Fibroblast of skin of left biceps (primary cell): ENCODE data around the gene FNTB.
"Not testable (repeated sequence)": the region's sequence is repeated elsewhere in the genome, so short reads cannot be mapped to it uniquely, and the experiment has no call there.

ENCODE experiments used
- DNase-seq, 2 experiments: peaks; one replicate each; pipeline ENCODE4 v3.0.0-alpha.2; 2013; ENCODE audit warnings: low read depth in 2 of 2

The FNTB gene

GRCh38 chr14:65015391-65015790 lies 28.7 kb downstream of the FNTB start:
- no peak for DNase-seq

GRCh38 chr14:65016471-65016870 lies 29.8 kb downstream of the FNTB start:
- no peak for DNase-seq

DNA sequence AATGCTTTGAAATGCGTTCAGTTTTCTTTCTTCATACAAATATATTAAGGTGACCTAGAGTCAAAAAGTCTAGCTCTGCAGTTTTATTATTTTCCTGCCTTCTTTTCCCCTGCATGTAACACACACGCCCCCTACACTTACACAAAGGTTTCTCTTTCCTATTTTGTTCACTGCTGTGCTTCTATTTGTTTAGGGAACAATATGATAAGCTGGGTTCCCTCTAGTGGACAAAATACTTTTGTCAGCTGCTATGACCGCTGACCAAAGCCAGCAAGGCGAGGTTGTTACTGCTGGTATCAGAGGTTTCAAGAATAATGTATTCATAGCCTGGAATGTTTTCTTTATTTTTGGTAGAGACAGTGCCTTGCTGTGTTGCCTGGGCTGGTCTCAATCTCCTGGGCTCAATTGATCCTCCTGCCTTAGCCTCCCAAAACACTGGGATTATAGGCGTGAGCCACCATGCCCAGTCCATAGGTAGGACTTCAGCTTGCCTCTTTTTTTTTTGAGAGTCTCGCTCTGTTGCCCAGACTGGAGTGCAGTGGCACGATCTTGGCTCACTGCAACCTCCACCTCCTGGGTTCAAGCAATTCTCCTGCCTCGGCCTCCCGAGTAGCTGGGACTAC lies 33.4 kb downstream of the FNTB start:
- peak; percentile 19 to 29 for DNase-seq

DNA sequence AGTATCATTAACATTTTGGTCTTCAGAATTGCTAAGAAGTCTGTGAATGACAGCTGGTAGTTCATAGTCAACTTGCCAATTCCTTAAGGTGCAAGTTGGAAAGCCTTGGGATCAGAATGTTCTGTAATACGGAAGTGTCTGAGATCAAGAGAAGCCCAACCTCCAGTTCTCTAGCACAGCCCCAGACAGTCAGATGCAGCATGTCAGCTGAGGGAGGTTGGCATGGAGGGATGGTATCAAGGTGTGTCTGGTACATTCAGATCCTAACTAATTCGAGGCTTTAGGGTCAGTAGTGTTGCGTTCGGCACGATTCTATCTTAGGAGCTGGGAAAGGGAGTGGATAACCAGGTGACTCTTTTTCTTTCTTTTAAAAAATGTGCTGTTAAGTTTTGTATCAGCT lies 38.3 kb downstream of the FNTB start:
- no peak for DNase-seq

DNA sequence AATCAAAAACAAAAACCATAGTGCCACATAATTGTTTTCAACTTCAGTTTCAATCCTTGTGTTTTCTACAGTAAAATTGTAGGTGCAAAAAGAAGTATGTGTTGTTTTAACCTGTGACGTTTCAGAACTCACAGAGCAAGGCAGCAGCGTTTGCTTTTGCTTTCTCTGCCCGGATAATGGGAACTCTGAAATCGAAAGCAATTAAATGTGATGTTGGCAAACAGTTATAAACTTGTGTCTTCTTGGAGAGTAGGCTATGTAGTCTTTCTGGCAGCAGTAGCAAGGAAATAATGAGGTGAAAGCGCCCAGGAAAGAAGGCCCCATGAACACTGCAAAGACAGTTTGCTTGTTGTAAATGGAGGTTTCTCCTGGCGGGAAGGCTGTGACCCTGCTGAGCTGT lies 39.1 kb downstream of the FNTB start:
- DNase-seq = no peak

- no peak for DNase-seq
Measured at GRCh38 chr14:65026526-65026925, 39.8 kb downstream of the FNTB start.

GRCh38 chr14:65027127-65027799 lies 40.6 kb downstream of the FNTB start:
- no peak for DNase-seq

DNA sequence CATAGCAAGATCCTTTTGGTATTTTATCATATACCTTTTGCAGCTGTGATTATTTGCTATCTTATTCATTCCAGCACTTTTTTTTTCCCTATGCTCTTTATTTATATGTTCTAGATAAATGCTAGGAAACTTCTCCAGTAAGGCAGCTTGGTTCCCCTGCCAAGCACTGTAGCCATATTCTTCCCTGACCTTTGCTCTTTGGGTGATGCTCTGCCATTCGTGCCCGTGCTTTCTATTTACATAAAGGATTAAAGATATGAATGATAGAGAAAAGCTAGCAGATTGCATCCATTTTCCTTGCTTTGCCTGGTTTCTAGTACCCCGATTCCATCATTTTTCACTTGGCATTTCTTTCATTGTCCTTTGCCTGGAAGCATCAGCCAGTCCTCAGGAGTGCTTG lies 42.2 kb downstream of the FNTB start:
- no peak for DNase-seq

DNA sequence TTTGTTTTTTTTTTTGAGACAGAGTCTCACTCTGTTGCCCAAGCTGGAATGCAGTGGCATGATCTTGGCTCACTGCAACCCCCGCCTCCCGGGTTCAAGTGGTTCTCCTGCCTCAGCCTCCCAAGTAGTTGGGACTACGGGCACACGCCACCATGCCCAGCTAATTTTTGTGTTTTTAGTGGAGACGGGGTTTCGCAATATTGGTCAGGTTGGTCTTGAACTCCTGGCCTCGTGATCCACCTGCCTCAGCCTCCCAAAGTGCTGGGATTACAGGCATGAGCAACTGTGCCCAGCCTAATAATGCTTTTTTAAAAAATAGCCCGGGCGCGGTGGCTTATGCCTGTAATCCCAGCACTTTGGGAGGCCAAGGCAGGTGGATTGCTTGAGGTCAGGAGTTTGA lies 44.6 kb downstream of the FNTB start:
- DNase-seq = not testable (repeated sequence)

- no peak for DNase-seq
Measured at GRCh38 chr14:65032319-65032718, 45.6 kb downstream of the FNTB start.

DNA sequence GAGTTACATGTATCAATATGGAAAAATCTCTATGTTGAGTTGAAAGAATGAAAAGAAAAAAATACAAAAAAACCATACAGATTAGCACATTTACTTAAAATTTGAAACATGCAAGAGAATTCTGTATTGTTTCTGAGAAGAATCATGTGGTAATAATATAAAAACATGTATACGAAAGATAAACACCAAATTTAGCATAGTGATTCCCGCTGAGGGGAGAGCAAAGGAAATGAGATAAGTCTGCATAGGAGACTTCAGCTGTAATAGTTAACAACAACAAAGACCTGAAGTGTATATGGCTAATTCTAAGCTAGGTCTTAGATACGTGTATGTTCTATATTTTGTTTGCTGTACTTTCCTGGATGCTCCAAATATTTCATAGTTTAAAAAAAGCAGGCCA lies 46.5 kb downstream of the FNTB start:
- no peak for DNase-seq

DNA sequence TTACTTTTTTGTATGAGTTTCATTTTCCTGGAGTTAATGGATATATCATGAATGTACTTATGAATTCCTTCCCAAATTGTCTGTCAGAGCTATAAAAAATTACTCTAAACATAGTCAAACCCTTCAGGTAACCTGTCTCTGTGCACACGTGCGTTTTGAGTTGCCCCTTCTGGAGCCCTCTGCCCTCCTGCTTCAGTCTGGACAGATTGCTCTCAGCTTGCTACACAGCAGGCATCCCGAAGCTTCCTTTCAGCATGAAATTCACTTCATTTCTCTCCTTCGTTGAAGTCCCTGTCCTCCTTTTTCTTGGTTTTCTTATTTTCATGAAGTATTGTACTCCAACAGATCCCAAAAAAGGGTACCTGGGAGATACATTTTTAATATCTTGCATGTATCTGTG lies 47.3 kb downstream of the FNTB start:
- DNase-seq = no peak

DNA sequence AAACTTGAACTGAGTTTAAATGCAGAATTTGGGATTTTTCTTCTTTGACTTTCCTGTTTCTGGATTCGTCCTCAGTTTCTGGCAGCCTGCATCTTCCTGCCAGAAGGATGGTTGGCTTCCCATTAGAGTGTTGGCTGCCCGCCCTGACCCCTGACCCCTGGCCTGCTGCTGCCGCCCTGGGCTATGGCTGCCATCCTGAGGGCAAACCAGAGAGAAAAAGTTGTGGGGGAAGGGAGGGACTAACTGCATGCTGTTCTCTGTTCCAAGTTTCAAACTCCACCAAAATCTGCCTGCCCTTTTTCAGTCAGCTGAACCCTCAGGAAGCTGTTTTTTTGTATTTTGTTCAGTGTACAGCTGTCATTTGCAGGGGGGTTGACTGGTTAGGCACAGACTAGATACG lies 48.4 kb downstream of the FNTB start:
- no peak for DNase-seq

DNA sequence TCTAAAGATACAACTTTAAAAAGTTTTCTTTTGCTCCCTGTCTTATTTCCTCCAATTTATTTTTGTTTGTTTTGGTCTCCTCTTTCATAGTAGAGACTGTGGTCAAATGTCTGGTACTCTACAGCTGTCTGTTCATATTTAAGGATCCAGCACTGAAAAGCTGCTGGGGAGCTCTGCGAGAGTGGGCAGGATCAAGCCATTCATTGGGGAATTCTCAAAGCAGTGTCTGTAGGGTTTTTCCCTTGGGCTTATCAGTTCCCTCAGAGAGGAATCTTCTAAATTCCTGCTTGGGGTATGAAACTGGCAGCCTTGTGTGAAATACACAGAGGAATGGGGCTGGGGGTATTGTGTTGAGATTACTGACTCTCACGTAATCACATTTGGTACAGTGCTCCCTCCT lies 52.3 kb downstream of the FNTB start:
- no peak for DNase-seq

GRCh38 chr14:65040666-65041433 lies 54.2 kb downstream of the FNTB start:
- DNase-seq = no peak

GRCh38 chr14:65041434-65041915 lies 54.8 kb downstream of the FNTB start:
- DNase-seq = no peak

DNA sequence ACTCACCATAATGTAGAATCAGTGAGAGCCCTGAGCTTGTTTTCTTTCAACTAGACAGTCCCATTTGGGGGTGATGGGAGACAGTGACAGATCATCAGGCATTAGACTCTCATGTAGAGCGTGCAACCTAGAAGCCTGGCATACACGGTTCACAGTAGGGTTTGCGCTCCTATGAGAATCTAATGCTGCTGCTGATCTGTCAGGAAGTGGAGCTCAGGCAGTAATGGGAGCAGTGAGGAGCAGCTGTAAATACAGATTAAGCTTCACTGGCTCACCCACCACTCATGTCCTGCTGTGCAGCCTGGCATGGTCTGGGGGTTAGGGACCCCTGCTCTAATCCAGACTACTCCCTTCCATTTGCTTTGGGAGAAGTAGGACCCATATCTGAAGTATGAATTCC lies 55.6 kb downstream of the FNTB start:
- no peak for DNase-seq

- DNase-seq = no peak
Measured at GRCh38 chr14:65042731-65043372, 56.2 kb downstream of the FNTB start.

DNA sequence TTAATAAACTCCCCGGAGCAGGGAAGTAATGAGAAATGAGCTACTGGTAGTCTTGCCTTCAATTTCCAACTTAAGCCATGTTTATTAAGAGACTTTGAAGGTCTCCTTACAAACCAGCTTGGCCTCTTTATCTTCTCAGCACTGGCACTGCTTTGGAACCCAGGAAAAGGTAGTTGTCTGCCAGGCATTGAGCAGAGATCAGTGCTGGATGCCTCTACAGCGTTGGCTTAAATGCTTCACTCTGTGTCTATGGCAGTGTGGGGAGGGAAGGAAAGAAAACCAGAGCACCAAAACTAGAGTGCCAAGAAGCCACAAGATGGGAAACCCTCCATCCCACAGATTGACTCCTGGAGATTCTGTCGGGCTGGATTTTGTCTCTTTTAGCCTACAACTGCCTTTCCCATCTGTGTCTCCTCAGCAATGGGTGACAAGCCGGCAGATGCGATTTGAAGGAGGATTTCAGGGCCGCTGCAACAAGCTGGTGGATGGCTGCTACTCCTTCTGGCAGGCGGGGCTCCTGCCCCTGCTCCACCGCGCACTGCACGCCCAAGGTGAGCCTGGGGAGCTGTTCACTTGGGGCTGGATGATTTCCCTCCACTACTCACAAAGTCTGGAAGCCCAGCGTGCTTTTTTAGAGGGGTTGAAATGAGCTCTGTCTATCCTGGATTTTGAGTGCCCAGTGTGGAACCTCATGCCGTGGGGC lies 57.3 kb downstream of the FNTB start:
- DNase-seq = no peak

DNA sequence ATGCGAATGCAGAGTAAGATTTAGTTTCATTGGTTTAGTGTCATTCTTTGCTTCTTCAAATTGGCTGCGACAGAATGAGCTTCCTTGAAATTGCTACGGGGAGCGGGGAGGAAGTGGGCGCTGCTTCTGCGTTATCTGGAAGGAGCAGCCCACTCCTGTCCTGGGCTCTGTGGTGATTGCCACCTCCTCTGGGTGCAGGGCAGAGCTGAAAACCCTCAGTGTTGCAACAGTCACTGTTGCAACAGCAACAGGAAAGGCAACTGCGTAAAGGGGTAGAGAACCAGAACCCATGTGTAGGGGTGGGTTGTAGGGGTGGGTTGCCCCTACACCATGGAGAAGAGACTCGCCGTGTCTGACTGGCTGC lies 57.9 kb downstream of the FNTB start:
- DNase-seq = no peak

- DNase-seq = no peak
Measured at GRCh38 chr14:65045006-65045405, 58.3 kb downstream of the FNTB start.

DNA sequence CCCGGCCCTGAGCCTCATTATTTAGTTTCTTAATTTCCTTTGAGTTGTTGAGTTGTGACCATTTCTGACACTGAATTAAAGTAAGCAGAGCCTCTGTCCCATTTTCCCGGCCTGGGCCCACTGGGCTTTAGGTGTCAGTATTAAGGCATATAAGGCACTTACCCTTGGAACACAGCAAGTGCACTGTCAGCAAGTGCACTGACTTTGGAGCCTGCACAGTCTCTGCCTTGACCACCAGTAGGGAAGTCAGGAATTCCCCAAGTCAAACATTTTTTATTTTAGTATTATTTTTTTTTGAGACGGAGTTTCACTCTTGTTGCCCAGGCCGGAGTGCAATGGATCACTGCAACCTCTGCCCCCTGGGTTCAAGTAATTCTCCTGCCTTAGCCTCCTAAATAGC lies 59.0 kb downstream of the FNTB start:
- DNase-seq = no peak
